Mammary epithelial cell (primary cell): Measurements from ENCODE around the gene PAM16.

Experiments used
- CTCF ChIP-seq, 2 donors: IDR thresholded peaks in 1 of 2; conservative IDR thresholded peaks in 1 of 2; 2 replicates each; pipeline ENCODE4 v1.5.1; 2011 to 2012; ENCODE audit warnings: inconsistent platforms in 2 of 2, low read length in 2 of 2, mild to moderate bottlenecking in 2 of 2, control low read depth in 1 of 2, low read depth in 1 of 2; ENCODE audit not compliant: insufficient read depth in 1 of 2; ENCODE audit errors: extremely low read depth in 1 of 2
- EZH2 ChIP-seq: IDR thresholded peaks from 2 replicates; pipeline ENCODE4 v1.6.1; 2012; ENCODE audit warnings: low read length, inconsistent platforms, borderline replicate concordance

- TF ChIP-seq CTCF (conservative IDR thresholded peaks at IDR 0.05 in 1 of 2, IDR thresholded peaks at IDR 0.05 in 1 of 2; ENCODE audit: extremely low read depth in 1 of 2, insufficient read depth in 1 of 2, low read depth in 1 of 2, low read length in 2 of 2) (no peak), EZH2 (no peak)
Measured at GRCh38 chr16:4361033-4361943, 10.2 kb upstream of the PAM16 start.
